ENCODE results near the gene UQCRC1.

The UQCRC1 gene

GRCh38 chr3:48641396-48641795, 31.9 kb upstream of the UQCRC1 start:
- Histone ChIP-seq H3K27me3 (ENCODE audit: insufficient read depth, low read length) (no peaks in the 10 kb centered on the region), H3K4me3 (ENCODE audit: low read length) (no peak overlapping the region), H3K9me3 (ENCODE audit: low read length) (no peaks in the 10 kb centered on the region), H3K4me1 (ENCODE audit: insufficient read depth, low read length) (peaks cover 4% of the 10 kb centered on the region), H3K36me3 (ENCODE audit: insufficient read depth, low read length) (peaks cover 83% of the 10 kb centered on the region), H2AFZ (ENCODE audit: low read depth, low read length) (no peak overlapping the region)

GRCh38 chr3:48639944-48640606, 30.6 kb upstream of the UQCRC1 start:
- Histone ChIP-seq H3K36me3 (ENCODE audit: insufficient read depth, low read length) (peaks cover 70% of the 10 kb centered on the region), H3K27me3 (ENCODE audit: insufficient read depth, low read length) (no peaks in the 10 kb centered on the region), H3K4me1 (ENCODE audit: insufficient read depth, low read length) (peaks cover 12% of the 10 kb centered on the region), H3K9me3 (ENCODE audit: low read length) (no peaks in the 10 kb centered on the region), H2AFZ (ENCODE audit: low read depth, low read length) (no peak overlapping the region), H3K4me3 (ENCODE audit: low read length) (no peak overlapping the region)

- Histone ChIP-seq H2AFZ (ENCODE audit: low read depth, low read length) (no peak overlapping the region), H3K4me3 (ENCODE audit: low read length) (no peak overlapping the region), H3K36me3 (ENCODE audit: insufficient read depth, low read length) (peaks cover 52% of the 10 kb centered on the region)
These were observed 27.9 kb upstream of the UQCRC1 start for GRCh38 chr3:48637305-48637704.

GRCh38 chr3:48636149-48636655, 26.8 kb upstream of the UQCRC1 start:
- peaks cover 22% of the 10 kb centered on the region for H3K4me1 ChIP-seq (ENCODE audit: insufficient read depth, low read length)
- H3K4me3 ChIP-seq (ENCODE audit: low read length) = peak overlapping the region; percentile 67
- H2AFZ ChIP-seq (ENCODE audit: low read depth, low read length) = no peak overlapping the region
- no peaks in the 10 kb centered on the region for H3K9me3 ChIP-seq (ENCODE audit: low read length)
- peaks cover 46% of the 10 kb centered on the region for H3K36me3 ChIP-seq (ENCODE audit: insufficient read depth, low read length)
- H3K27me3 ChIP-seq (ENCODE audit: insufficient read depth, low read length) = no peaks in the 10 kb centered on the region

More at GRCh38 chr3:48637305-48637704, 27.9 kb upstream of the UQCRC1 start:
- no peaks in the 10 kb centered on the region for H3K27me3 ChIP-seq (ENCODE audit: insufficient read depth, low read length)
- H3K9me3 ChIP-seq (ENCODE audit: low read length) = no peaks in the 10 kb centered on the region
- H3K4me1 ChIP-seq (ENCODE audit: insufficient read depth, low read length) = peaks cover 22% of the 10 kb centered on the region

GRCh38 chr3:48635222-48636021, 26.0 kb upstream of the UQCRC1 start, which contains the start of gene SLC26A6:
Gene SLC26A6 (minus strand): TSS chr3:48635461. CDS start chr3:48635393, 68 bp downstream.
- peaks cover 43% of the 10 kb centered on the region for H3K36me3 ChIP-seq (ENCODE audit: insufficient read depth, low read length)

GRCh38 chr3:48634661-48635221, 25.3 kb upstream of the UQCRC1 start:
- Histone ChIP-seq H2AFZ (ENCODE audit: low read depth, low read length) (peak overlapping the region; percentile 82), H3K36me3 (ENCODE audit: insufficient read depth, low read length) (peaks cover 44% of the 10 kb centered on the region), H3K4me1 (ENCODE audit: insufficient read depth, low read length) (peaks cover 22% of the 10 kb centered on the region), H3K4me3 (ENCODE audit: low read length) (peak overlapping the region; percentile 67), H3K9me3 (ENCODE audit: low read length) (no peaks in the 10 kb centered on the region), H3K27me3 (ENCODE audit: insufficient read depth, low read length) (no peaks in the 10 kb centered on the region)

More at GRCh38 chr3:48635222-48636021, 26.0 kb upstream of the UQCRC1 start, which contains the start of gene SLC26A6:
- no peaks in the 10 kb centered on the region for H3K9me3 ChIP-seq (ENCODE audit: low read length)
- no peaks in the 10 kb centered on the region for H3K27me3 ChIP-seq (ENCODE audit: insufficient read depth, low read length)
- H3K4me3 ChIP-seq (ENCODE audit: low read length) = peak within 1 kb of the TSS; percentile 67
- peaks cover 22% of the 10 kb centered on the region for H3K4me1 ChIP-seq (ENCODE audit: insufficient read depth, low read length)
- peak within 1 kb of the TSS; percentile 82 for H2AFZ ChIP-seq (ENCODE audit: low read depth, low read length)

- H3K4me1 ChIP-seq (ENCODE audit: insufficient read depth, low read length) = peaks cover 22% of the 10 kb centered on the region
- H2AFZ ChIP-seq (ENCODE audit: low read depth, low read length) = no peak overlapping the region
- H3K4me3 ChIP-seq (ENCODE audit: low read length) = no peak overlapping the region
- no peaks in the 10 kb centered on the region for H3K27me3 ChIP-seq (ENCODE audit: insufficient read depth, low read length)
- H3K9me3 ChIP-seq (ENCODE audit: low read length) = no peaks in the 10 kb centered on the region
- peaks cover 39% of the 10 kb centered on the region for H3K36me3 ChIP-seq (ENCODE audit: insufficient read depth, low read length)
These were observed 24.3 kb upstream of the UQCRC1 start for GRCh38 chr3:48633743-48634142.

GRCh38 chr3:48633256-48633655, 23.8 kb upstream of the UQCRC1 start:
- Histone ChIP-seq H3K4me1 (ENCODE audit: insufficient read depth, low read length) (peaks cover 22% of the 10 kb centered on the region), H3K27me3 (ENCODE audit: insufficient read depth, low read length) (no peaks in the 10 kb centered on the region), H3K4me3 (ENCODE audit: low read length) (no peak overlapping the region), H3K36me3 (ENCODE audit: insufficient read depth, low read length) (peaks cover 35% of the 10 kb centered on the region), H3K9me3 (ENCODE audit: low read length) (no peaks in the 10 kb centered on the region), H2AFZ (ENCODE audit: low read depth, low read length) (no peak overlapping the region)

GRCh38 chr3:48631516-48632448, 22.3 kb upstream of the UQCRC1 start:
- H3K36me3 ChIP-seq (ENCODE audit: insufficient read depth, low read length) = peaks cover 38% of the 10 kb centered on the region

GRCh38 chr3:48630833-48631232, 21.4 kb upstream of the UQCRC1 start:
- Histone ChIP-seq H3K4me1 (ENCODE audit: insufficient read depth, low read length) (peaks cover 13% of the 10 kb centered on the region), H3K36me3 (ENCODE audit: insufficient read depth, low read length) (peaks cover 38% of the 10 kb centered on the region), H3K27me3 (ENCODE audit: insufficient read depth, low read length) (no peaks in the 10 kb centered on the region), H3K4me3 (ENCODE audit: low read length) (no peak overlapping the region), H2AFZ (ENCODE audit: low read depth, low read length) (no peak overlapping the region), H3K9me3 (ENCODE audit: low read length) (no peaks in the 10 kb centered on the region)

More at GRCh38 chr3:48631516-48632448, 22.3 kb upstream of the UQCRC1 start:
- Histone ChIP-seq H3K27me3 (ENCODE audit: insufficient read depth, low read length) (no peaks in the 10 kb centered on the region), H2AFZ (ENCODE audit: low read depth, low read length) (no peak overlapping the region), H3K4me3 (ENCODE audit: low read length) (no peak overlapping the region), H3K9me3 (ENCODE audit: low read length) (no peaks in the 10 kb centered on the region), H3K4me1 (ENCODE audit: insufficient read depth, low read length) (peaks cover 22% of the 10 kb centered on the region)

- peaks cover 38% of the 10 kb centered on the region for H3K36me3 ChIP-seq (ENCODE audit: insufficient read depth, low read length)
- H3K9me3 ChIP-seq (ENCODE audit: low read length) = no peaks in the 10 kb centered on the region
- H2AFZ ChIP-seq (ENCODE audit: low read depth, low read length) = no peak overlapping the region
- no peak overlapping the region for H3K4me3 ChIP-seq (ENCODE audit: low read length)
- peaks cover 10% of the 10 kb centered on the region for H3K4me1 ChIP-seq (ENCODE audit: insufficient read depth, low read length)
- H3K27me3 ChIP-seq (ENCODE audit: insufficient read depth, low read length) = no peaks in the 10 kb centered on the region
These were observed 21.0 kb upstream of the UQCRC1 start for GRCh38 chr3:48630407-48630806.

GRCh38 chr3:48629894-48630293, 20.4 kb upstream of the UQCRC1 start:
- Histone ChIP-seq H3K36me3 (ENCODE audit: insufficient read depth, low read length) (peaks cover 43% of the 10 kb centered on the region), H3K4me1 (ENCODE audit: insufficient read depth, low read length) (peaks cover 10% of the 10 kb centered on the region), H3K9me3 (ENCODE audit: low read length) (no peaks in the 10 kb centered on the region), H3K27me3 (ENCODE audit: insufficient read depth, low read length) (no peaks in the 10 kb centered on the region), H2AFZ (ENCODE audit: low read depth, low read length) (no peak overlapping the region), H3K4me3 (ENCODE audit: low read length) (no peak overlapping the region)
